NCI-H146 (cell line): Measurements from ENCODE around the gene ABCA1.
"Not testable (repeated sequence)": the region's sequence is repeated elsewhere in the genome, so short reads cannot be mapped to it uniquely, and the experiment has no call there.

Experiments used
- DNase-seq: peaks from one replicate; lab custom pipeline; 2025; lab: John Stamatoyannopoulos, UW

ABCA1 gene

DNA sequence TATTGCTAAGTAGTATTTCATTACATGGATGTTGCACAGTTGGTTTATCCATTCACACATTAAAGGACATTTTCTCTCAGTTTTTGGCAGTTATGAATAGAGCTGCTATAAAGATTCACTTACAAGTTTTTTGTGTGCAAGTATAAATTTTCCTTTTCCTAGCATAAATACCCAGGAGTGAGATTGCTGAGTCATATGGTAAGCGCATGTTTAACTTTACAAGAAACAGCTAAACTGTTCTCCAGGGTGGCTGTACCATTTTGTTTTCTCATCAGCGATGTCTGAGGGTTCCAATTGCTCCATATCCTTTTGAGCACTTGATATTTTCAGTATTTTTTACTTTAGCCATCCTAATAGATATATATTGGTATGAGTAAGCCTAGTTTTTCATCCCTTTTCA is 16.4 kb upstream of the ABCA1 start:
- no peak for DNase-seq

DNA sequence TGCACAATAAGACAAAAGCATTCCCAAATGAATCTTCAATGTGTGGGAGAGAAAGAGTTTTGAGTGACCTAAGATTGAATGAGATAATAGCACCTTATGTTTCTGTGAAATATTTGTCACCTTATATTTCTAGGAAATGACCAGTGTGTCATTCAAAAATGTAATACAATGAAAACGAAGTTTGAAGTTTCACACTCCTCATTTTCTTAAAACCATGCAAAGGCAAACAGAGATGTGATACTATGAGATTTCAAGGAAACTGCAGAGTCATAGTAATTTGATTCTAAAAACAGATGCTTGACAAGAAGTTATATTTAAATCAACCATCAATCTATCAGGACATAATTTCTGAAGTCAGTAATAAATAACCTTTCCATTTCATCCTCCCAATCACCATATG is 13.6 kb upstream of the ABCA1 start:
- no peak for DNase-seq

DNA sequence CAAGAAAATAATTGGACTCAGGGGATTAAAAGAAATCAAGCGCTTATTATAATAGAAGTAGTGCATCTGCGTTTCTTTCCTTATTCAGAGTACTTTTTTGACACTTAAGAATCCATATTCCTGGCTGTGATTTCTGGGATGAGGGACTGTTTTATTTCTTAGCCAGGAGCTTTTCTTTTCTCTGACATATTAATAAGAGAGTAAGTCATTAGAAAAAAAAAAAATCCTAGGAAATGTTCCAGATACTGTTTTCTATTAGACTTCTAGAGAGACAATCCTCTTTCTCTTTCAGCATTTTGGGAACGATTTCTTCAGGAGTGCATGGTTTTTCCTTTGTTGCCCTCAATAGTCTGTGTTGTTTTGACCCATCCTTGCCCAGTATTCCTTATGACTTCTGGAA is 8.3 kb upstream of the ABCA1 start:
- DNase-seq: no peak

DNA sequence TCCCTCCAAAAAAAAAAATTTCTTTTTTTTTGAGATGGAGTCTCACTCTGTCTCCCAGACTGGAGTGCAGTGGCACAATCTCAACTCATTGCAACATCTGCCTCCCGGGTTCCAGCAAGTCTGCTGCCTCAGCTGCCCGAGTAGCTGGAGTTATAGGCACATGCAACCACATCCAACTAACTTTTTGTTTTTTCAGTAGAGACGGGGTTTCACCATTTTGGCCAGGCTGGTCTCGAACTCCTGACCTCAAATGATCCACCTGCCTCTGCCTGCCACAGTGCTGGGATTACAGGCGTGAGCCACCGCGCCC is 7.5 kb upstream of the ABCA1 start:
- DNase-seq: not testable (repeated sequence)

DNA sequence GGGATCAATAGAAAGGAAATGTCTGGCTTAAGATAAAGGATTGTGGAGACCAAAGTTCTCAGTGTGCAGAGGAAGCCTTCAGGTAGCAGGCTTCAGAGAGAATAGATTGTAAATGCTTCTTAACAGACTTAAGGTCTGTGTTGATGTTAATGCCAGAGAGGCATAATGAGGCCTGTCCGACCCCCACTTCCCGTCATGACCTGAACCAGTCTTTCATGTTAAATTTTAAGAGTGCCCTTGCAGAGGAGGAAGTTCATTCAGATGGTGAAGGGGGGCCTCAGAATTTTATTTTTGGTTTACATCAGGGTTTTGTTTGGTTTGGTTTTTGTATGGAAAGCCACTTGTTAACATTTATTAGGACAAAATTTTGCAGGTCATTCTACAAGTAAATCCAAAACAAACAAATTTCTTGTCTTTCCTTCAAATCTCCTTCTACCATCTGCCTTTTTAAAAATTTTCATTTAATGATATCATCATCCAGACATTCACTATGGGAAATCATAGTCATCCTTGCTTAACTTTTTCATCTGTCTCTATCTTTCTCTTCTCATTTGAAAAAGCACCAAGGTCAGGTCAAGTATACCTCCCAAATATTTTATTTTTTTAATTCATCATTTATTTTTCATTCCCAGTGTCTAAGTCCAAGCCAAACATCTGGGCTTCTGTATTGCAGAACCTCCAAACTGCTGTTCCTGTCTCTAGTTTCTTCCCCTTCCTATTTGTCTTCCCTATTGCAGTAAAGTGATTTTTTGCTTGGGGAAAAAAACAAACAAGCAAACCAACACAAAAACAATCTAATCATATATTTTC is 6.9 kb upstream of the ABCA1 start:
- DNase-seq: no peak

DNA sequence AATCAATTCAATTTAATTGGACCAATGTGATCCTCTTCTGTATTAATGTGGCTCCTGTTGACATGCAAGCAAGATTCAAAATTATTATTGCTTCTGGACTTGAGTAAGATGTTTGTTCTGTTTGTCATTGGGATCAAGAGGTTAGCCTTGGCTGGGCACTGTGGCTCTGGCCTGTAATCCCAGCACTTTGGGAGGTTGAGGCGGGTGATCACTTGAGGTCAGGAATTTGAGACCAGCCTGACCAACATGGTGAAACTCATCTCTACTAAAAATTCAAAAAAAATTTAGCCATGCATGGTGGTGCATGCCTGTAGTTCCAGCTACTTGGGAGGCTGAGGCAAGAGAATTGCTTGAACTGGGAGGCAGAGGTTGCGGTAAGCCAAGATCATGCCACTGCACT is 5.1 kb upstream of the ABCA1 start:
- not testable (repeated sequence) for DNase-seq

DNA sequence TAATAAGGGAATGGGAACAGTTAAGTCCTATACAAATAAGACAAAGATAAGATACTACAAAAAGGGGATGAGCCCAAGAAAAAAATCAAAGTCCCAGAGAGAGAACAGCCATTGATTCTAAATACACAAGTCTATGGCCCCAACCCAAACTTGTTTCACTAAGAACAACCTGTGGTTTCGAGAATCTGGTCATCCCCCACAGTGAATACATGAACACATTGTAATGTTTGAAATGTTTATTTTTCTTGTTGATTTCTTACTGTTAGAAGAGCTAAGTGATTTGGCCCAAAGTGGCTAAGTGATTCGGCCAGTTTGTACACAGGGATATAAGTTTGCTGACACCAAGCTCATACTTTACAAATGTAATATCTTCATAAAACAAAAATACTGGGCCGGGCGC is 3.3 kb upstream of the ABCA1 start:
- DNase-seq: no peak

DNA sequence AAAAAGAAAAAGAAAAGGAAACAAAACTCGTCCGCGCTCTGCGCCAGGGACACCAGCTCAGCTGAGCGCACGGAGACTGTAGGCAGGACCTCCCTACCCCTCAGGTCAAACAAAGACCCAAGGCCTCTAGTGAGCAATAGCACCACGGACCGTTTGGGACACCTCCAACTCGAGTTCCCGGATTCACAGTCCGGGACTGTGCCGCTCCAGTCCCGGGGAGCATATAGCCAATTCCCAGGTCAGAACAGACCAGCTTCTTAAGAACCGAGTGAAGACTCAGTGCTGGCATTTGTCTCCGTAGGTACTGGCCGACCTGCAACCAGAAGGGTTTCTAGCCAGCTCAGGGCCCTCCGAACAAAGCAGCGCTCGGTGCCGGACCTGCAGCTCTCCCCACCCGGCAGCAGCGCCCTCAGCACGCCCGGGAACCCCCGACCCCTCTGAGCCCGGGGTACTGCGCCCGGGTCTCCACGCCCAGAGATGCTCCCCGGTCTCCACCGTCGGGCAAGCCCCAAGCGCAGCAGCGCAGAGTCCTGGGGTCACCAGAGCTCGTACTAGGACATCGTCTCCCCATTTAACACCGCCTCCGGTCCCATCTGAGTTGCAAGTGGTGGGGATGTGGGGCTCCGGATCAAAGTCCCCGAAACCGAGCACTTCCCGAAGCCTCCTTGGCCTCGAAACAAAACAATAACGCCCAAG is 591 bp downstream of the ABCA1 start:
- no peak for DNase-seq

DNA sequence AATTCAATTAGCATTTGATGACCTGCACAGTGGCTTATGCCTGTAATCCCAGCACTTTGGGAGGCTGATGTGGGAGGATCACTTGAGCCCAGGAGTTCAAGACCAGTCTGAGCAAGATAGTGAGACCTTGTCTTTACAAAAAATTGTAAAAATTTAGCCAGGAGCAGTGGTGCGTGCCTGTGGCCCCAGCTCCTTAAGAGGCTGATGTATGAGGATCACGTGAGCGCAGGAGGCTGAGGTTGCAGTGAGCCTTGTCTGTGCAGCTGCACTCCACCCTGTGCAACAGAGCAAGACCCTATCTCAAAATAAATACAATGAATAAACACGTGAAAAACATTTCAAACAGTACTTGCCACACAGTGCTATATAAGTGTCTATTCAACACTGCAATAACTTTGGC is 4.2 kb downstream of the ABCA1 start:
- no peak for DNase-seq

DNA sequence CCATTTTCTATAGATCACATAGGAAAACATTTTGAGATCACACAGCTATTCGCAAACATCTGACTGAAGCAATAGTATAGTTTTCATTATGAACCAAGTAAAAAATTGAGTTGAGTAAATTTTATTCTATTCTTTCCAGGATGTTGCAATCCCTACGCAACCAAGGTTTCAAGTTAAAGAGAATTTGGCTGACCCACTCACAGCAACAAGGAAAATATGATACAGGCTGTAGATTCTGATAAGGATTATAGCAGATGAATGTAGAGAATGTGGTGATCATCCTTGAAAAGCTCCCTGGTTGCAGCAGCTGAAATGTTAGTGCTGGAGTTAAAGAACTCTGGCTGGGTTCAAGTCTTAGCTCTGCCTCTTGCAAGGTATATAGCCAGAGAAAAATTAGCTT is 4.7 kb downstream of the ABCA1 start:
- no peak for DNase-seq

DNA sequence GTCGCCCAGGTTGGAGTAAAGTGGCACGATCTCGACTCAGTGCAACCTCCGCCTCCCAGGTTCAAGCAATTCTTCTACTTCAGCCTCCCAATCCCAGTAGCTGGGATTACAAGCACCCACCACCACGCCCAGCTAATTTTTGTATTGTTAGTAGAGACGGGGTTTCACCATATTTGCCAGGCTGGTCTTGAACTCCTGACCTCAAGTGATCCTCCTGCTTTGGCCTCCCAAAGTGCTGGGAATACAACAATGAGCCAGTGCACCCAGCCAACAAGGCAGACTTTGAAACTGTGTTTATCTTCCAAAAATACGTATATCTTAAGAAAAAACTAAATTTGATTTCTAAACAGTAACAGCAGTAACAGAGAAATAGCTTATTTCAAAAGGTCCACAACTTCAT is 5.2 kb downstream of the ABCA1 start:
- not testable (repeated sequence) for DNase-seq

DNA sequence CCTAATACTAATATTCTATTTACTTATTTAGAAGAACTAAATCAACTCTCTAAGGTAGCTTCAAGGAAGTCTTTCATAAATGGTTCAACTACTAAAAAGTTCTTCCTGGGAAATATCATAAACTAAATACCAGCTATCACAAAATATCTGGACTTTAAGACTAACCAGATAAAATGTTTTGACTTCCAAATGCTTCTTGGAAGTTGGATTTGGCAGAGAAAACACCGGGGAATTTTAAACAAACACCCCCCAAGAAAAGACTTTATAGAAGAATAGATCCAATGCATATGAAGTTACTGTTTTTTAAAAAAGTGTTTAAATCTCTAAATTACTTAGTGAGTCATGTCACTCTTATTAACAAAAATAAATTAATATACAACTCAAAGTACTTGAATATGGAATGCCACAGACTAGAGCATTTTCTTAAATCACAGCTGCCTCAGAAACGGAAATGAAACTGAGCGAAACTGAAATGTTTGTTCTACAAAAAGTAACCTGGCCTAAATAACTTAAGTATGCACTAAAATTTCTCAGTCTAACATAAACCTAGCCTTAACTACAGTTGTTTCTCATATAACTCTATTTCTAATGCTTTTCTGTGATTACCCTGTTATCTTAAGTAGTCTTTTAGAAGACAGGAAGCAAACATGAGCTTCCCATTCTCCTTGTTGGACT is 6.8 kb downstream of the ABCA1 start:
- no peak for DNase-seq

DNA sequence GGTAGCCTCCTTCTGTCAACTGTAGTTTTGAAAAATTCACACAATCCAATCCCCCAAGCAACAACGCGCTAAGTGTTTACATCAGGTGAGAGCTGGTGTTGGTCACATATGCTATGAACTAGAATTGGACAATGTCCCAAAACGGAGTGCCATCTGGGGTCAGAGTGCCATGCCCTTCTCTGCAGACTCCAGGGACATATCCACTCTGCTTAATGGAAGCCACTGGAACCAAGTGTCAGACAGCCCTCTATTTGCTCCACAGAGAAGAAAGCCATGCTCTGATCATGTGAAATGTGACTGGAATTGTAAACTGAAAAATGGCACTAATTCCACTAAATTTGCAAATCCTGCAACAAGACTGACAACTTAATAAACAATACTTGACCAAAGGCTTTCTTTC is 12.2 kb downstream of the ABCA1 start:
- DNase-seq: no peak

DNA sequence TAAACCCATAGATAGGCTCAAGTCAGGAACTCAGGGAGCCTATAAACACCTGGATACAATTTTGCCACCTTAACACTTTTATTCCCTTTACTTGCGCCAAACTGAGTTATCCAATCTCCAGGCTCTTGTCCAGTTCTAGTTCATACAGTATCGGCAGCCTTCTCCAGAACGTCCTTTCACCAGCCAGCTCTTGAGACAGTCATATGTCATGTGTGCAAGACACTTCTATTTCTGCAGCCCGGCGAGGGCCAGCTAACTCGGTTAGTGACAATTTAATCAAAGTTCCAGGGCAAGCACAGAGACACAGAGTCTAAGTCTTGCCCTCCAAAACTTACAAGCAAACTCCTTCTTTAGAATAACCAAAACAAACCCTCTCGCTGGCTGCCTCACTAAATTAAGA is 12.9 kb downstream of the ABCA1 start:
- no peak for DNase-seq

DNA sequence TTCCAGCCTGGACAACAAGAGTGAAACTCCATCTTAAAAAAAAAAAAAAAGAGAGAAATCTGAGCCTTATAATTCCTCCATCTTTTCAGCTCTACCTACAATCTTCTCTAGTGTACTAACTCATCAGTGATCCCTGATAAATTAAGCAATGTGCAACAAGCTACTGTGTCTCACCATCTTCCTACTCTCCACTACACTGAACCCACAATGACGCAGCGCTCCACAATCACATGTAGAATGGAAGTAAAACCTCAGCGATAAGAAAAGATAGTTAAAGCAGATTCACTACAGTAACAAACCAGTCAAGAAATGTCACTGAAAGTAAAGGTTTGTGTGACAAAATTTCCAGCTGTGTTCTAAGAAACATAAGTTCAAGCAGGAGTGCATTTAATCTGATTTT is 13.5 kb downstream of the ABCA1 start:
- no peak for DNase-seq

DNA sequence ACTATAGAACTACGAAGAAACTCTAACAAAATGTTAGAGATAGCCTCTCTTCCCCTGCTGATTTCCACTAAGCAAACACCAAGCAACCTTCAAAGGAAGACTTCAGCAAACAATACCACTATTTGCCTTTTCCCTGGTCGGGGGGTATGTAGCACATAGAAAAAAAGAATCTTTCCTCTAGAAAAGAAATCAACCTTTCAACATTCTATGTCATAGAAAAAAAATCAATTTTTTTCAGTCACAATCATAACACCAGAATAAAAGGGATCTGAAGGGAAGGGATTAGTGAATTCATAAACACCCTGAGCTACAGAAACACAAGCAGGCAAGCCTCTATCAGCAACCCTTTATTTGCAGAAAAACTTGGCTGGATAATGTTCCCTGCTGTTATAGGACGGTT is 15.3 kb downstream of the ABCA1 start:
- DNase-seq: no peak

DNA sequence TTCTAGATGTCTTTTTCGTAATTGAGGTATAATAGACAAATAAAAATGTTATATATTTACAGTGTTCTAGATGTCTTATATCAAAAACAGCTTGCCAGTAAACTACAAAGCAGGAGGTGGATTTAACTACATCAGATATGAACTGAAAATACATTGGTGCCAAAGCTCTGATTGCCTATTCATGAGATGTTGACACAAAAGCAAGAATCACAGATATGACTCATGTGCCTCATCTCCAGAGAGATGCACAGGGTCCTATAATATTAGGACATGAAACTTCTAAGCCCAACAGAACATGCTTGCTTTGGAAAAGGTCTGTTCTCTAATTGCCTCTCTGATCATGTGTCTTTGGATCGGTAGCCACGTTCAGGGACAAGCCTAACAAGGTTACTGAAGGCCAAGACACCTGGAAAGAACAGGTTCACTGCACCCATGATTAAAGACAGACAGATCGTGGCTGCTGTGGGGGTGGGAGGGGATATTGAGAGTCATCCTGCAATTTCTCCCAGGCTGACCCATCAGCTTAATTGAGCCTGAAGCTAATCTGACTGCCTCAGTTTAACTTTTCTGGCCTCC is 16.8 kb downstream of the ABCA1 start:
- DNase-seq: no peak

DNA sequence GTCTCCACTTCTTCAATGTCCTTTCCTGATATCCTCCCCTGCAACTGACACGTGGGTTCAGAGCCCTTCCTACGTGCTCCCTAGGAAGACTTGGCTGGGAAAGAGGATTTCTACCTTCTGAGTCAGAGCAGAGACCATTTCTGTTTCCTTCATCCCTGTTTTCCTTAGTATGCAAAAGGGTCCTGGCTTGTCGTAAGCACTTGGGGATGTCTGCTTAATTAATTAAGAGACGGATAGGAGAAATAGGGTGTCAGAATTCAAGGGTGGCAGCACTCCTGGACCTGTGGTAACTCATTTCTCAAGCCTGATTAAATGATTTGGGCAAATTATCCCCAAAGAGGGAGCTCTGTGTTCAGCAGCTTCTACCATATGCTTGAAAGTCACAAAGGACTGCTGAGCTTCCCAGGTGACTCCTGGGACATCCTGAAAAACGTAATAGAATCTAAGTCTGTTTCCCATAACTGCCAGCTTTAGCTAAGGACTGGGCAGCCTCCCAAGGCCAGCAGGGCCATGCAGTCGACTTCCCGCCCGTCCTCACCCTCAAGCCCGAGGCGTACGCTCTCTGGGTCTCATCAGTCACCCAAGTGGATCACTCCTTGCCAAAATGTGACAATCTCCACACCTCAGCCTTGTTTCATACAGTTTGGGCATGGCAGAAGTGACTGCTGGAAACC is 20.5 kb downstream of the ABCA1 start:
- no peak for DNase-seq

DNA sequence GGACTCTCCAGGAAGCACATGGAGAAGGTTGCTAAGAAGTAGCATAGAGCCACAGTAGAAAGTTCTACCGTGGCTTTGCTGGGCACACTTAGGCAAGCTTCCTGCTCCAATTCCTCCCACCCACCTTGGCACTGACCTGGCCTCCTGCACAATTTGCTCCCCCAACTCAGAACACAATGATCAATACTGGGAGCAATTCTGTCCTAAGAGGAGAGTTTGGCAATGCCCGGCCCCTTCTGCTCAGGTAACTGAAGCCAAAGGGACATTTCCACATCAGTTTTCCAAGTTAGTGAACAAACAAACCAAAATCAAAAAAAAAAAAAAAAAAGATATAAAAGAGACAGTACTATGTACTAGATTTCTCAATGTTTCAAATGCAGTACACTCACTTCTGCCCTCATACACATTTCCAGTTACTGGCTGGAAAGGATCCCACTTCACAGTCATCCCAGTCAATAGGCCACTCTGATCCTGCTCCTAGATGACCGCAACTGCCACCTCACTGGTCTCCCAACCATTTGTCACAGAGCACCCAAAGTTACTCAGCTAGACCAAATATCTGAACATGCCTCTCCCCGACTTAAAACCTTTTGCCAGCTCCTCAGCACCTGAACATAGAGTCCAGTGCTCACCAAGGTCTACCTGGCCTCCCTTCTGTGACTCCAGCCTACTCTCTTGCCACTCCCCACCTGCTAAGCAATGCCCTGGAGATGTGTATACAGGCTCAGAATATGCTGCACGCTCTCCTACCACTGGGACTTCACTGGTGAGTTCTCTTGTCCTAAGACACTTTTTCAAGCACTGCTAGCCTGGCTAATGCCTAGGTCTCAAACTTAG is 21.3 kb downstream of the ABCA1 start:
- DNase-seq: no peak

DNA sequence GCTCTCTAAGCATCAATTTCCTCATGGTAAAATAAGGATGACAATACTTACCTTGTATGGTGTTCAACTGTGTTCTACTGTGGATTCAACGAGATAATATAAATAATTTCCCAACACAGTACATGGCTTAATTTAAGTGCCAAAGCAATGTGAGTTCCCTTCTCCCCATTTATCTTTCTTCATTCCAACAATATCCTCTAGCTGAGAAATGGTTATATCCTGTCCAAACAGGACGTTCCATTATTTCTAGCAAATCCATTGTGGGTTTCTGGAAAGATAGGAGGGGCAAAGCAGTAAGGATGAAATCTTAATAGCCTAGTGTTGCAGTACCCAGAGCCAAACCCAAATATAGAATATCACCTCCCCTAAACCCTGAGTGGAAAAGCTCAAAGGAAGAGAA is 22.0 kb downstream of the ABCA1 start:
- no peak for DNase-seq

DNA sequence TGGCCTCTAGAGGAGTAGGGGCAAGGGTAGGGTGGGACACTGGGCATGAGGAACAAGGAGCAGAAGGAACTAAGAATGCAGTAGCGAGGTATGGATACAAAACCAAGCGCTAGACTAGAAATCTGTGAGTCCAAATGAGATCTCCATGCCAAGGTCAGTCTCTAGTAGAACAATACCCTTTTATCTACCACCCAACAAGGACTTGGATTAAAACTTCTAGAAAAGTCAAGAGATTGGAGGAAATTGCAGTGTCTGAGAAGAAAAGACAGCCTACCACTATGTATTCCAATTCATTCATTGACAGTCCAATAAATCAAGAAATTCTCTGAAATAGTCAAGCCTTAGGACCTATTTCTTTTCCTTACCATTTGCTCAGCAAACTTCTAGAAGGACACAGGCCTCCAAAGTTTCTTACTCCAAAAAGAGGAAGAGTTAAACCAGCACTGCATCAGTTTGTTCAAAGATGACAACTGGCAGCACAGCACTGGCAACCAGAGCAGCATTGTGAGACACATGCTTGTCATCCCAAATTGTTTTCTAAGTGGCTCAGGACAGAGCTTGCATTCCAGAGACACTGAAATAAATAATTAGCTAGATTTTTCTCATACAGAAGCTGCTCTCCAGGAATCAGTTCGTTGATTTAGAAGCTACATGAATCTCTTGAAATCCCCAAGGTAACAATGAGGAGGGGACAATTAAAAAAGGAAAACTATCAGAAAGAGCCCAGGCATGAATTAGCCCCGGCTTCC is 22.6 kb downstream of the ABCA1 start:
- no peak for DNase-seq
